ENCODE data around the gene PBXIP1. TPM values are rescaled to one million over a fixed set of nuclear protein-coding genes. Genes with fewer than 3 reads are reported as not detected.

The PBXIP1 gene
- total and polyA plus RNA-seq, 5 donors from 2014 or later, result 349 to 774 (median 412) TPM

GRCh38 chr1:154969246-154969645 lies 13.3 kb upstream of the PBXIP1 start:
- peaks cover 37% of the 10 kb centered on the region for H3K4me1 ChIP-seq (ENCODE audit: control insufficient read depth, insufficient read depth, low read length, poor library complexity, severe bottlenecking)
- Mint-ChIP-seq H3K27me3 (no peaks in the 10 kb centered on the region), H3K9me3 (no peaks in the 10 kb centered on the region), H3K4me1 (peaks cover 0 to 38% (median 28%) of the 10 kb centered on the region in 4 donors), H3K36me3 (peaks cover 8% of the 10 kb centered on the region), H3K27ac (peak overlapping the region in 2 of 3 donors; percentile 25 to 80), H3K4me3 (peak overlapping the region in 1 of 4 donors; percentile 71)
- peaks cover 43% of the 10 kb centered on the region for H3K36me3 ChIP-seq (ENCODE audit: control insufficient read depth, insufficient read depth, low read length)
- H3K27ac ChIP-seq (ENCODE audit: insufficient read depth, low read length, poor library complexity, severe bottlenecking), result peak overlapping the region; percentile 24
- no peak overlapping the region for H3K4me3 ChIP-seq (ENCODE audit: low read depth, low read length)
- ATAC-seq (ENCODE audit: low read depth in 2 of 2) (no peak), DNase-seq (no peak)
- H3K9me3 ChIP-seq (ENCODE audit: control insufficient read depth in 2 of 2, low read length in 2 of 2), result no peaks in the 10 kb centered on the region
- no peaks in the 10 kb centered on the region for H3K27me3 ChIP-seq (ENCODE audit: control insufficient read depth, insufficient read depth, low read length)

GRCh38 chr1:154968731-154969130 lies 12.8 kb upstream of the PBXIP1 start:
- peaks cover 0 to 41% (median 30%) of the 10 kb centered on the region in 4 donors for H3K4me1 Mint-ChIP-seq

GRCh38 chr1:154967331-154967950 lies 11.5 kb upstream of the PBXIP1 start:
- peaks cover 13% of the 10 kb centered on the region for H3K36me3 Mint-ChIP-seq

More at GRCh38 chr1:154968731-154969130, 12.8 kb upstream of the PBXIP1 start:
- DNase-seq (no peak), ATAC-seq (ENCODE audit: low read depth in 2 of 2) (no peak)
- Mint-ChIP-seq H3K4me3 (peak overlapping the region in 1 of 4 donors; percentile 71), H3K9me3 (no peaks in the 10 kb centered on the region), H3K27ac (peak overlapping the region in 1 of 3 donors; percentile 80), H3K36me3 (peaks cover 12% of the 10 kb centered on the region), H3K27me3 (no peaks in the 10 kb centered on the region)
- Histone ChIP-seq H3K27me3 (ENCODE audit: control insufficient read depth, insufficient read depth, low read length) (no peaks in the 10 kb centered on the region), H3K4me1 (ENCODE audit: control insufficient read depth, insufficient read depth, low read length, poor library complexity, severe bottlenecking) (peaks cover 34% of the 10 kb centered on the region), H3K9me3 (ENCODE audit: control insufficient read depth in 2 of 2, low read length in 2 of 2) (no peaks in the 10 kb centered on the region), H3K27ac (ENCODE audit: insufficient read depth, low read length, poor library complexity, severe bottlenecking) (no peak overlapping the region), H3K4me3 (ENCODE audit: low read depth, low read length) (no peak overlapping the region), H3K36me3 (ENCODE audit: control insufficient read depth, insufficient read depth, low read length) (peaks cover 47% of the 10 kb centered on the region)

GRCh38 chr1:154966111-154966510 lies 10.2 kb upstream of the PBXIP1 start:
- ATAC-seq (ENCODE audit: low read depth in 2 of 2), result no peak
- DNase-seq, result no peak
- H3K27me3 ChIP-seq (ENCODE audit: control insufficient read depth, insufficient read depth, low read length), result no peaks in the 10 kb centered on the region
- Mint-ChIP-seq H3K4me1 (peaks cover 0 to 41% (median 26%) of the 10 kb centered on the region in 4 donors), H3K27me3 (no peaks in the 10 kb centered on the region), H3K9me3 (no peaks in the 10 kb centered on the region), H3K4me3 (peak overlapping the region in 1 of 4 donors; percentile 71), H3K27ac (peak overlapping the region in 1 of 3 donors; percentile 20), H3K36me3 (peaks cover 11% of the 10 kb centered on the region)
- peaks cover 55% of the 10 kb centered on the region for H3K36me3 ChIP-seq (ENCODE audit: control insufficient read depth, insufficient read depth, low read length)
- no peak overlapping the region for H3K27ac ChIP-seq (ENCODE audit: insufficient read depth, low read length, poor library complexity, severe bottlenecking)
- H3K9me3 ChIP-seq (ENCODE audit: control insufficient read depth in 2 of 2, low read length in 2 of 2), result no peaks in the 10 kb centered on the region
- peaks cover 22% of the 10 kb centered on the region for H3K4me1 ChIP-seq (ENCODE audit: control insufficient read depth, insufficient read depth, low read length, poor library complexity, severe bottlenecking)
- H3K4me3 ChIP-seq (ENCODE audit: low read depth, low read length), result no peak overlapping the region

More at GRCh38 chr1:154967331-154967950, 11.5 kb upstream of the PBXIP1 start:
- DNase-seq, result no peak
- H3K27ac ChIP-seq (ENCODE audit: insufficient read depth, low read length, poor library complexity, severe bottlenecking), result no peak overlapping the region
- H3K36me3 ChIP-seq (ENCODE audit: control insufficient read depth, insufficient read depth, low read length), result peaks cover 55% of the 10 kb centered on the region
- Mint-ChIP-seq H3K27me3 (no peaks in the 10 kb centered on the region), H3K27ac (peak overlapping the region; percentile 38 to 76 (median 55)), H3K4me1 (peaks cover 0 to 47% (median 33%) of the 10 kb centered on the region in 4 donors), H3K4me3 (peak overlapping the region in 1 of 4 donors; percentile 71), H3K9me3 (no peaks in the 10 kb centered on the region)
- ATAC-seq (ENCODE audit: low read depth in 2 of 2), result no peak
- H3K27me3 ChIP-seq (ENCODE audit: control insufficient read depth, insufficient read depth, low read length), result no peaks in the 10 kb centered on the region
- H3K4me3 ChIP-seq (ENCODE audit: low read depth, low read length), result no peak overlapping the region
- H3K9me3 ChIP-seq (ENCODE audit: control insufficient read depth in 2 of 2, low read length in 2 of 2), result no peaks in the 10 kb centered on the region
- peaks cover 28% of the 10 kb centered on the region for H3K4me1 ChIP-seq (ENCODE audit: control insufficient read depth, insufficient read depth, low read length, poor library complexity, severe bottlenecking)

GRCh38 chr1:154964359-154964758 lies 8.5 kb upstream of the PBXIP1 start:
- H3K27me3 Mint-ChIP-seq, result no peaks in the 10 kb centered on the region
- peak overlapping the region in 1 of 3 donors; percentile 46 for H3K27ac Mint-ChIP-seq
- peaks cover 13% of the 10 kb centered on the region for H3K36me3 Mint-ChIP-seq
- DNase-seq, result no peak
- no peak overlapping the region for H3K4me3 ChIP-seq (ENCODE audit: low read depth, low read length)
- peaks cover 6 to 47% (median 29%) of the 10 kb centered on the region in 4 donors for H3K4me1 Mint-ChIP-seq
- no peaks in the 10 kb centered on the region for H3K9me3 ChIP-seq (ENCODE audit: control insufficient read depth in 2 of 2, low read length in 2 of 2)
- peak overlapping the region in 1 of 4 donors; percentile 42 for H3K4me3 Mint-ChIP-seq
- H3K9me3 Mint-ChIP-seq, result no peaks in the 10 kb centered on the region
- no peak overlapping the region for H3K27ac ChIP-seq (ENCODE audit: insufficient read depth, low read length, poor library complexity, severe bottlenecking)
- ATAC-seq (ENCODE audit: low read depth in 2 of 2), result no peak
- no peaks in the 10 kb centered on the region for H3K27me3 ChIP-seq (ENCODE audit: control insufficient read depth, insufficient read depth, low read length)
- H3K4me1 ChIP-seq (ENCODE audit: control insufficient read depth, insufficient read depth, low read length, poor library complexity, severe bottlenecking), result peaks cover 30% of the 10 kb centered on the region
- H3K36me3 ChIP-seq (ENCODE audit: control insufficient read depth, insufficient read depth, low read length), result peaks cover 59% of the 10 kb centered on the region

- ATAC-seq (ENCODE audit: low read depth in 2 of 2), result no peak
- peak overlapping the region in 2 of 4 donors; percentile 42 to 84 for H3K4me3 Mint-ChIP-seq
- H3K27ac ChIP-seq (ENCODE audit: insufficient read depth, low read length, poor library complexity, severe bottlenecking), result no peak overlapping the region
- no peaks in the 10 kb centered on the region for H3K9me3 ChIP-seq (ENCODE audit: control insufficient read depth in 2 of 2, low read length in 2 of 2)
- H3K4me1 ChIP-seq (ENCODE audit: control insufficient read depth, insufficient read depth, low read length, poor library complexity, severe bottlenecking), result peaks cover 32% of the 10 kb centered on the region
- H3K4me3 ChIP-seq (ENCODE audit: low read depth, low read length), result no peak overlapping the region
- H3K27me3 ChIP-seq (ENCODE audit: control insufficient read depth, insufficient read depth, low read length), result no peaks in the 10 kb centered on the region
- peaks cover 6 to 42% (median 26%) of the 10 kb centered on the region in 4 donors for H3K4me1 Mint-ChIP-seq
- peak overlapping the region; percentile 38 to 91 (median 53) for H3K27ac Mint-ChIP-seq
- peaks cover 61% of the 10 kb centered on the region for H3K36me3 ChIP-seq (ENCODE audit: control insufficient read depth, insufficient read depth, low read length)
- no peak for DNase-seq
- H3K9me3 Mint-ChIP-seq, result no peaks in the 10 kb centered on the region
- peaks cover 13% of the 10 kb centered on the region for H3K36me3 Mint-ChIP-seq
- H3K27me3 Mint-ChIP-seq, result no peaks in the 10 kb centered on the region
Measured at GRCh38 chr1:154963643-154964042, 7.7 kb upstream of the PBXIP1 start.

GRCh38 chr1:154962795-154963330 lies 7.0 kb upstream of the PBXIP1 start:
- H3K4me3 Mint-ChIP-seq, result peak overlapping the region; percentile 85 to 96 (median 86)
- Histone ChIP-seq H3K9me3 (ENCODE audit: control insufficient read depth in 2 of 2, low read length in 2 of 2) (no peaks in the 10 kb centered on the region), H3K27ac (ENCODE audit: insufficient read depth, low read length, poor library complexity, severe bottlenecking) (peak overlapping the region; percentile 92), H3K27me3 (ENCODE audit: control insufficient read depth, insufficient read depth, low read length) (no peaks in the 10 kb centered on the region), H3K4me3 (ENCODE audit: low read depth, low read length) (peak overlapping the region; percentile 64), H3K4me1 (ENCODE audit: control insufficient read depth, insufficient read depth, low read length, poor library complexity, severe bottlenecking) (peaks cover 35% of the 10 kb centered on the region), H3K36me3 (ENCODE audit: control insufficient read depth, insufficient read depth, low read length) (peaks cover 61% of the 10 kb centered on the region)
- H3K27me3 Mint-ChIP-seq, result no peaks in the 10 kb centered on the region
- DNase-seq (no peak), ATAC-seq (ENCODE audit: low read depth in 2 of 2) (no peak)
- peaks cover 13% of the 10 kb centered on the region for H3K36me3 Mint-ChIP-seq
- peaks cover 6 to 44% (median 25%) of the 10 kb centered on the region in 4 donors for H3K4me1 Mint-ChIP-seq
- no peaks in the 10 kb centered on the region for H3K9me3 Mint-ChIP-seq
- peak overlapping the region; percentile 88 to 95 (median 91) for H3K27ac Mint-ChIP-seq
